H1 (cell line): ENCODE results near the gene B4GALNT3. TPM values are rescaled to one million over a fixed set of nuclear protein-coding genes. Genes with fewer than 3 reads are reported as not detected.

Experiments
- SIX5 ChIP-seq: IDR thresholded peaks from 2 replicates; pipeline ENCODE4 v1.6.1; 2011; ENCODE audit warnings: mild to moderate bottlenecking, low read depth, low read length
- polyA plus RNA-seq, 7 experiments: library from polyadenylated mRNA; depleted of rRNA in 3 of 7; stranded (reverse) in 5 of 7; unstranded in 2 of 7; fragments of >200 nt in 5 of 7; fragments of 200-250 nt in 2 of 7; gene quantifications; 1 replicate in 5 of 7; 2 replicates in 1 of 7; 4 replicates in 1 of 7; pipeline versions ENCODE4 v1.2.1 to v1.2.3, GENCODE V29; 2011 to 2013; ENCODE audit warnings: missing spikeins in 2 of 7, mixed read lengths in 2 of 7
- total RNA-seq: library from RNA; stranded (reverse); fragmentation: NEBNext Ultra II Directional; extraction: Animal tissue kit (Norgen Biotek cat#: 25700); gene quantifications from 2 replicates; pipeline ENCODE4 v1.2.1, GENCODE V29; 2021
- TF ChIP-seq, protein P1 (sequence below): IDR thresholded peaks from 2 replicates; pipeline ENCODE4 v1.6.1; 2012; ENCODE audit warnings: inconsistent platforms

Gene B4GALNT3
- total and polyA plus RNA-seq, 2 of the 8 experiments (the other 6 are each of a cell fraction or from before 2014, with no cell fraction given), result 12.5 to 20.3 TPM

DNA sequence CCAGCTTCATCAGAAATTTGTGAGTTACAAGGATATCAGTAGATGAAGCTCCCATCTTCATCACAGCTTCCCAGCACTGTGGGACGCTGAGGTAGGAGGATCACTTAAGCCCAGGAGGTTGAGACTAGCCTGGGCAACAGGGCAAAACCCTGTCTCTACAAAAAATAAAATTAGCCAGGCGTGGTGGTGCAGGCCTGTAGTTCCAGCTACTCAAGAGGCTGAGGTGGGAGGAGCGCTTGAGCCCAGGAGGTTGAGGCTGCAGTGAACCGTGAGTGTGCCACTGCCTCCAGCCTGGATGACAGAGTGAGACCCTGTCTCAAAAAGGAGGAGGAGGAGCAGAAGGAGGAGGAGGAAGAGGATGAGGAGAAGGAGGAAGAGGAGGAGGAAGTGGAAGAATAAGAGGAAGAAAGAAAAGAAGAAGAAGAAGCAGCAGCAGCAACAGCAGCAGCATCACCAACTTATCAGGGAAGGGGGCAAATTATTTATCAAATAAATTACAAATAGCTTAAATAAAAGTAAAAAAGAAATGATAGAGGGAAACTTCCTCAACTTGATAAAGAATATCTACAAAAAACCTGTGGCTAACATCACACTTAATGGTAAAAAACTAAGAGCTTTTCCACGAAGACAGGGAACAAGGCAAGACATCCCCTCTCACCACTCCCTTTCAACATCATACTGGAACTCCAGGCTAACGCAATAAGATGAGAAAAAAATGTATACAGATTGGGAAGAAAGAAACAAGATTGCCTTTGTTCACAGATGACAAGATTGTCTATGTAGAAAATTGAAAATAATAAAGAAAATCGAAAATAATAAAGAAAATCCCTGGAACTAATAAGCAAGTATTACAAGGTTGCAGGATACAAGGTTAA is 133.9 kb downstream of the B4GALNT3 start (continued):
- TF ChIP-seq, protein P1, sequence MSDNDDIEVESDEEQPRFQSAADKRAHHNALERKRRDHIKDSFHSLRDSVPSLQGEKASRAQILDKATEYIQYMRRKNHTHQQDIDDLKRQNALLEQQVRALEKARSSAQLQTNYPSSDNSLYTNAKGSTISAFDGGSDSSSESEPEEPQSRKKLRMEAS, result no peak
- TF ChIP-seq SIX5, result no peak
- TF ChIP-seq, all 59 proteins: peak for 0
